ENCODE measurements around the gene SLC4A8.

SLC4A8 gene

DNA sequence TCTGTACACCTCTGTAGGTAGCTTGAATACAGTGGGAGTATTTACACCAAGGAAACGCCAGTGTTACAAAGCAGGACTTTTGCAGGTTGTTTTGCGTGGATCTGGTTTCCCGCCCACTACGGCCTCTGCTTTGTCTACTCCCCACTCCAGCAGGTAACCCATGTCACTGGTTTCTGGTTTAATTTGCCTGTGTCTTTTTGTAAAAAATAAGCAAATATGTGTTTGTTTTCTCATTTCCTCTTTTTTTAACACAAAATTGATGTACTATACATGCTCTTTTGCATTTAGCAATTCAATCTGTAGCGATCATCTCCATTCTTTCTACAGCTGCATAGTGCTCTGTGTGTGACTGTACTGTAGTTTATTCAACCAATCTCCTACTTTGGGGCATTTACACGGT is 123.0 kb downstream of the SLC4A8 start:
- no peaks in the 10 kb centered on the region for H3K27me3 ChIP-seq (ENCODE audit: insufficient read depth, low read length)
- no peak overlapping the region for H3K27ac ChIP-seq (ENCODE audit: low read depth, low read length)
- no peak overlapping the region for H3K9ac ChIP-seq (ENCODE audit: low read depth, low read length)
- no peaks in the 10 kb centered on the region for H3K9me3 ChIP-seq (ENCODE audit: insufficient read depth, low read depth, low read length)
- H3K36me3 ChIP-seq (ENCODE audit: insufficient read depth, low read length), result no peaks in the 10 kb centered on the region
- peaks cover 12% of the 10 kb centered on the region; the same call in 1 of the 2 replicates for H3K4me1 ChIP-seq (ENCODE audit: insufficient read depth, low read length)
- H3K4me3 ChIP-seq (ENCODE audit: low read length), result no peak overlapping the region
- 87% methylated on average over 6 of the region's 6 CpGs for WGBS

DNA sequence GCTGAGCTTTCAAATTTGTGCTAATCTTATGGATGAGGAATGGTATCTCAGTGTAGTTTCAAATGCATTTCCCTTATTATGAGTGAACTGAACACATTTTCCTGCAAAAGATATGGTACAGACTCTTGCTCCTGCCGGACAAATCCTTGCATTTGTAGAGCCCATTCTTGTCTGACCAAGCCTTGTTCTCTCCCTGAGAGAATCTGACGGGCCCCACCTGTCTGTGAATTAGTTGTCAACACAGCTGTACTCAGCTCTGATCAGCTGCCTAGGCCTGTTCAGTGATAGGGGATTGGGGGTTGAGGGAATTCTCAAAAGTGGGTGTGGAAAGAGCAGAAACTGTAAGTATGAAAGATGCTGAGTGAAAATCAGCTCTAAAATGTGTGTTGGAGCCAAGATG is 123.6 kb downstream of the SLC4A8 start:
- Histone ChIP-seq H3K9me3 (ENCODE audit: insufficient read depth, low read depth, low read length) (no peaks in the 10 kb centered on the region), H3K9ac (ENCODE audit: low read depth, low read length) (no peak overlapping the region), H3K36me3 (ENCODE audit: insufficient read depth, low read length) (no peaks in the 10 kb centered on the region), H3K27ac (ENCODE audit: low read depth, low read length) (no peak overlapping the region), H3K4me1 (ENCODE audit: insufficient read depth, low read length) (peaks cover 12% of the 10 kb centered on the region; the same call in 1 of the 2 replicates), H3K4me3 (ENCODE audit: low read length) (no peak overlapping the region), H3K27me3 (ENCODE audit: insufficient read depth, low read length) (no peaks in the 10 kb centered on the region)
- 83% methylated on average over 2 of the region's 2 CpGs for WGBS

DNA sequence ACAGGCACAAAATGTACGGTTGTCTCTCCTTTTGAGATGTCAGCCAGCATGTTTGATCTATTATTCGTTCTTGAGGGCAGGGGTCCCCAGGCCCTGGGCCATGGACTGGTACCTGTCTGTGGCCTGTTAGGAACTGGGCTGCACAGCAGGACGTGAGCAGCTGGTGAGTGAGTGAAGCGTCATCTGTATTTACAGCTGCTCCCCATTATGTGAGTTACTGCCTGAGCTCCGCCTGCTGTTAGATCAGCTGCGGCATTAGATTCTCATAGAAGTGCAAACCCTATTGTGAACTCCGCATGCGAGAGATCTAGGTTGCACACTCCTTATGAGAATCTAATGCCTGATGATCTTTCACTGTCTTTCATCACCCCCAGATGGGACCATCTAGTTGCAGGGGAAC is 125.0 kb downstream of the SLC4A8 start:
- H3K27me3 ChIP-seq (ENCODE audit: insufficient read depth, low read length), result no peaks in the 10 kb centered on the region
- 90% methylated on average over 8 of the region's 8 CpGs for WGBS
- no peak overlapping the region for H3K27ac ChIP-seq (ENCODE audit: low read depth, low read length)
- H3K4me3 ChIP-seq (ENCODE audit: low read length), result no peak overlapping the region
- peaks cover 11% of the 10 kb centered on the region; the same call in 1 of the 2 replicates for H3K4me1 ChIP-seq (ENCODE audit: insufficient read depth, low read length)
- no peak overlapping the region for H3K9ac ChIP-seq (ENCODE audit: low read depth, low read length)
- no peaks in the 10 kb centered on the region for H3K36me3 ChIP-seq (ENCODE audit: insufficient read depth, low read length)
- H3K9me3 ChIP-seq (ENCODE audit: insufficient read depth, low read depth, low read length), result no peaks in the 10 kb centered on the region; the same call in 1 of the 2 replicates
